WERI-Rb-1 (cell line): ENCODE measurements around the gene CDC42SE2.
"Not testable (repeated sequence)": the region's sequence is repeated elsewhere in the genome, so short reads cannot be mapped to it uniquely, and the experiment has no call there.

Source experiments
- DNase-seq: peaks from one replicate; pipeline ENCODE4 v3.0.0-alpha.2; 2020
- H3K27ac ChIP-seq: fragments of 250-450 bp; sonication (Bioruptor Pico); 2 replicates; pipeline ENCODE4 v1.5.1; 2020; ENCODE audit warnings: mild to moderate bottlenecking, moderate library complexity
- H3K27me3 ChIP-seq: fragments of 250-450 bp; sonication (Bioruptor Pico); 2 replicates; pipeline ENCODE4 v1.5.1; 2021; ENCODE audit warnings: mild to moderate bottlenecking, low read depth, moderate library complexity; ENCODE audit not compliant: insufficient read depth, severe bottlenecking
- H3K36me3 ChIP-seq: fragments of 250-450 bp; sonication (Bioruptor Pico); 2 replicates; pipeline ENCODE4 v1.5.1; 2020; ENCODE audit warnings: mild to moderate bottlenecking, moderate library complexity
- H3K4me3 ChIP-seq: 2 replicates; pipeline ENCODE4 v1.5.1; 2011; ENCODE audit warnings: low read depth, mild to moderate bottlenecking, control low read depth, low read length
- H3K9me3 ChIP-seq: fragments of 250-450 bp; sonication (Bioruptor Pico); 2 replicates; pipeline ENCODE4 v1.5.1; 2021; ENCODE audit warnings: mild to moderate bottlenecking, moderate library complexity; ENCODE audit not compliant: severe bottlenecking
- CTCF ChIP-seq: IDR thresholded peaks from 2 replicates; pipeline ENCODE4 v1.5.1; 2011; ENCODE audit warnings: low read depth, mild to moderate bottlenecking, control low read depth, inconsistent platforms, low read length

CDC42SE2 gene

GRCh38 chr5:131330031-131330430, 66.2 kb downstream of the CDC42SE2 start:
- Histone ChIP-seq H3K27me3 (no peaks in the 10 kb centered on the region), H3K36me3 (no peaks in the 10 kb centered on the region), H3K9me3 (no peaks in the 10 kb centered on the region), H3K4me3 (no peak overlapping the region), H3K27ac (no peak overlapping the region)
- no peak for TF ChIP-seq CTCF
- DNase-seq: no peak

DNA sequence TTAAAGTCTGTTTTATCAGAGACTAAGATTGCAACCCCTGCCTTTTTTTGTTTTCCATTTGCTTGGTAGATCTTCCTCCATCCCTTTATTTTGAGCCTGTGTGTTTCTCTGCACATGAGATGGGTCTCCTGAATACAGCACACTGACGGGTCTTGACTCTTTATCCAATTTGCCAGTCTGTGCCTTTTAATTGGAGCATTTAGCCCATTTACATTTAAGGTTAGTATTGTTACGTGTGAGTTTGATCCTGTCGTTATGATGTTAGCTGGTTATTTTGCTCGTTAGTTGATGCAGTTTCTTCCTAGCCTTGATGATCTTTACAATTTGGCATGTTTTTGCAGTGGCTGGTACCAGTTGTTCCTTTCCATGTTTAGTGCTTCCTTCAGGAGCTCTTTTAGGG, 71.9 kb downstream of the CDC42SE2 start:
- H3K36me3 ChIP-seq, H3K4me3 ChIP-seq, H3K27ac ChIP-seq, H3K27me3 ChIP-seq, H3K9me3 ChIP-seq, DNase-seq: not testable (repeated sequence)

- DNase-seq, H3K4me3 ChIP-seq, H3K27ac ChIP-seq, H3K27me3 ChIP-seq, H3K9me3 ChIP-seq, H3K36me3 ChIP-seq: not testable (repeated sequence)
Observed at GRCh38 chr5:131336801-131337200, 72.9 kb downstream of the CDC42SE2 start.

DNA sequence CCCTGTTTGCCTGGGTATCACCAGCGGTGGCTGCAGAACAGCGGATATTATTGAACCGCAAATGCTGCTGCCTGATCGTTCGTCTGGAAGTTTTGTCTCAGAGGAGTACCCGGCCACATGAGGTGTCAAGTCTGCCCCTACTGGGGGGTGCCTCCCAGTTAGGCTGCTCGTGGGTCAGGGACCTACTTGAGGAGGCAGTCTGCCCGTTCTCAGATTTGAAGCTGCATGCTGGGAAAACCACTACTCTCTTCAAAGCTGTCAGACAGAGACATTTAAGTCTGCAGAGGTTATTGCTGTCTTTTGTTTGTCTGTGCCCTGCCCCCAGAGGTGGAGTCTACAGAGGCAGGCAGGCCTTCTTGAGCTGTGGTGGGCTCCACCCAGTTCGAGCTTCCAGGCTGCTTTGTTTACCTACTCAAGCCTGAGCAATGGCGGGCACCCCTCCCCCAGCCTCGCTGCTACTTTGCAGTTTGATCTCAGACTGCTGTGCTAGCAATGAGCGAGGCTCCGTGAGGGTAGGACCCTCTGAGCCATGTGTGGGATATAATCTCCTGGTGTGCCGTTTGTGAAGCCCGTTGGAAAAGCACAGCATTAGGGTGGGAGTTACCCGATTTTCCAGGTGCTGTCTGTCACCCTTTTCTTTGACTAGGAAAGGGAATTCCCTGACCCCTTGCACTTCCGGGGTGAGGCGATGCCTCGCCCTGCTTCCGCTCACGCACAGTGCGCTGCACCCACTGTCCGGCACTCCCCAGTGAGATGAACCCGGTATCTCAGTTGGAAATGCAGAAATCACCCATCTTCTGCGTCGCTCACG, 73.6 kb downstream of the CDC42SE2 start:
- DNase-seq, H3K4me3 ChIP-seq, H3K9me3 ChIP-seq, H3K27ac ChIP-seq, H3K27me3 ChIP-seq, H3K36me3 ChIP-seq: not testable (repeated sequence)

DNA sequence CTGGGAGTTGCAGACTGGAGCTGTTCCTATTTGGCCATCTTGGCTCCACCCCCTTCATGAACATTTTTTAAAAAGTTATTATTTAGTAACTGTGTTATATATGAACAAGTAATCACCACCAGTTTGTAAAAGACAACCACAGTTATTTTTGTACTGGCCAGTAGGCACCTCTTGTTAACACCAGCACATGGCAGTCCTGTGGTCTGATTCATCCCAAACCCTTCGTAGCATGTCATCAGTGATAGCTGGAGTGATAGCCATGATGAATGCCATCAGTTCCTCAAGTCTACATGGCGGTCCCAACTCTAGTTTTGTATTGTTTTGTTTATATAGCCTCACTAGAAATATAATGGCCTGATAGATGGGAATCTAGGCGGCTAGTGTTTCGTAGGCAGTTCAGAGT, 74.2 kb downstream of the CDC42SE2 start:
- Histone ChIP-seq H3K27me3 (no peaks in the 10 kb centered on the region), H3K9me3 (peaks cover 3% of the 10 kb centered on the region), H3K27ac (no peak overlapping the region), H3K4me3 (no peak overlapping the region), H3K36me3 (no peaks in the 10 kb centered on the region)
- TF ChIP-seq CTCF: no peak
- DNase-seq: no peak

- not testable (repeated sequence) for H3K27me3 ChIP-seq, H3K27ac ChIP-seq, H3K36me3 ChIP-seq, H3K4me3 ChIP-seq, DNase-seq, H3K9me3 ChIP-seq
Observed at GRCh38 chr5:131344288-131344687, 80.4 kb downstream of the CDC42SE2 start.

- not testable (repeated sequence) for H3K36me3 ChIP-seq, H3K9me3 ChIP-seq, H3K27ac ChIP-seq, H3K27me3 ChIP-seq, H3K4me3 ChIP-seq, DNase-seq
Observed at GRCh38 chr5:131346204-131346603, 82.4 kb downstream of the CDC42SE2 start.

GRCh38 chr5:131353991-131354390, 90.1 kb downstream of the CDC42SE2 start:
- H3K4me3 ChIP-seq: no peak overlapping the region
- no peak for TF ChIP-seq CTCF
- no peak overlapping the region for H3K27ac ChIP-seq
- DNase-seq: no peak
- H3K9me3 ChIP-seq: no peaks in the 10 kb centered on the region
- H3K27me3 ChIP-seq: no peaks in the 10 kb centered on the region
- no peaks in the 10 kb centered on the region for H3K36me3 ChIP-seq
